ENCODE measurements around the gene DNTT. TPM values are rescaled to one million over a fixed set of nuclear protein-coding genes. Genes with fewer than 3 reads are reported as not detected.

DNTT gene
- polyA plus RNA-seq, 1 donor (not counting 4 experiments of a cell fraction or from before 2014, with no cell fraction given): not detected

DNA sequence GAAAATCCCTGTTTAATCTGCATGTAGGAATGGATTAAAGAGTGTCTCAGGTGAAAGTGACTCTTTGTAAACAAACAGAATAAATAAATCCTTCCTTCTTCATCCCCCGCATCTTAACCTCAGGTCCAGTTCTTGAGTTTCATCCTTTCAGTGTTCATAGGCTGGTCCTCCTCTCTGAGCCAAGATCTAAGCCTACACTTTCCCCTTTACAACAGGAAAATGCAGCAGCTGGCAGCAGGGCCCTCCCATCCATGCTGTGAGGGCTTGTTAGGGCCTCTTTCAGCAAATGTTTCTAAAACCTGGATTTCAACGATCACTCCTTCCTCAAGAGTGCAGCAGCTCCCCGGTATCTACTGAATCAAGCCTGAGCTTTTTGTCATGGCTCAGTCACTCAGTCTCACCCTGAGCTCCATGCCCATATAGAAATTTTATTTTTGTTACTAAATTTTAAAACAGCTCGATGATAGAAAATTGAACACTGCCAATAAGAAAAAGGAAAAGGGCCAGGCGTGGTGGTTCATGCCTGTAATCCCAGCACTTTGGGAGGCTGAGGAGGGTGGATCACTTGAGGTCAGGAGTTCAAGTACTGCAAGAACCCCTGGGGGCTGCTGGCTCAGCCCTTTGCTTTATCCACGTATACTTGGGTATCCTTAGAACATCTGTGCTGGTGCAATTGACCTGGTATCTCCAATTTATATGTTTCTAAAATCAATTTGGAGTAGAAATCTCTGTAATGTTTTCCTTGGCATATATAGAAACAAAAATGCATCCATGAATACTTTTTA lies 48.5 kb upstream of the DNTT start:
- Histone ChIP-seq H2AFZ (ENCODE audit: control insufficient read depth, low read length) (no peak overlapping the region), H3K27ac (ENCODE audit: control insufficient read depth, insufficient read depth, low read length) (no peak overlapping the region), H3K4me3 (ENCODE audit: control insufficient read depth in 2 of 3, extremely low read depth in 1 of 3, insufficient read depth in 2 of 3, low read depth in 1 of 3, low read length in 3 of 3) (no peak overlapping the region), H3K27me3 (ENCODE audit: control insufficient read depth, extremely low read depth, insufficient read depth, low read length) (no peaks in the 10 kb centered on the region), H4K20me1 (ENCODE audit: control insufficient read depth, extremely low read depth, insufficient read depth, low read length) (no peaks in the 10 kb centered on the region), H3K4me1 (ENCODE audit: control insufficient read depth, extremely low read depth, insufficient read depth, low read length) (no peaks in the 10 kb centered on the region), H3K9me3 (ENCODE audit: control insufficient read depth, low read depth, low read length) (no peaks in the 10 kb centered on the region), H3K36me3 (ENCODE audit: control insufficient read depth in 2 of 2, extremely low read depth in 1 of 2, insufficient read depth in 2 of 2, low read length in 2 of 2) (no peaks in the 10 kb centered on the region), H3K79me2 (ENCODE audit: control insufficient read depth, insufficient read depth, low read length) (no peaks in the 10 kb centered on the region), H3K9me1 (ENCODE audit: control insufficient read depth, extremely low read depth, insufficient read depth, low read length) (no peaks in the 10 kb centered on the region), H3K9ac (ENCODE audit: control insufficient read depth, extremely low read depth, insufficient read depth, low read length) (no peak overlapping the region), H3K4me2 (ENCODE audit: control insufficient read depth, extremely low read depth, insufficient read depth, low read depth, low read length) (no peak overlapping the region)
- FAIRE-seq: no peak
- dilution Hi-C loops (cut with MboI; ENCODE audit: extremely low pct_ligation_motif_present, low sequenced_read_pairs): no loop called here
- DNase-seq (ENCODE audit: low read depth, low spot score): no peak
- no peak for TF ChIP-seq EZH2 (IDR thresholded peaks at IDR 0.05; ENCODE audit: low read length)
- TF ChIP-seq, protein P1, sequence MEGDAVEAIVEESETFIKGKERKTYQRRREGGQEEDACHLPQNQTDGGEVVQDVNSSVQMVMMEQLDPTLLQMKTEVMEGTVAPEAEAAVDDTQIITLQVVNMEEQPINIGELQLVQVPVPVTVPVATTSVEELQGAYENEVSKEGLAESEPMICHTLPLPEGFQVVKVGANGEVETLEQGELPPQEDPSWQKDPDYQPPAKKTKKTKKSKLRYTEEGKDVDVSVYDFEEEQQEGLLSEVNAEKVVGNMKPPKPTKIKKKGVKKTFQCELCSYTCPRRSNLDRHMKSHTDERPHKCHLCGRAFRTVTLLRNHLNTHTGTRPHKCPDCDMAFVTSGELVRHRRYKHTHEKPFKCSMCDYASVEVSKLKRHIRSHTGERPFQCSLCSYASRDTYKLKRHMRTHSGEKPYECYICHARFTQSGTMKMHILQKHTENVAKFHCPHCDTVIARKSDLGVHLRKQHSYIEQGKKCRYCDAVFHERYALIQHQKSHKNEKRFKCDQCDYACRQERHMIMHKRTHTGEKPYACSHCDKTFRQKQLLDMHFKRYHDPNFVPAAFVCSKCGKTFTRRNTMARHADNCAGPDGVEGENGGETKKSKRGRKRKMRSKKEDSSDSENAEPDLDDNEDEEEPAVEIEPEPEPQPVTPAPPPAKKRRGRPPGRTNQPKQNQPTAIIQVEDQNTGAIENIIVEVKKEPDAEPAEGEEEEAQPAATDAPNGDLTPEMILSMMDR (optimal IDR thresholded peaks at IDR 0.05 in 1 of 3, IDR thresholded peaks at IDR 0.05 in 1 of 3, conservative IDR thresholded peaks at IDR 0.05 in 1 of 3; ENCODE audit: extremely low read depth in 1 of 3, insufficient read depth in 2 of 3, low read length in 3 of 3): no peak

DNA sequence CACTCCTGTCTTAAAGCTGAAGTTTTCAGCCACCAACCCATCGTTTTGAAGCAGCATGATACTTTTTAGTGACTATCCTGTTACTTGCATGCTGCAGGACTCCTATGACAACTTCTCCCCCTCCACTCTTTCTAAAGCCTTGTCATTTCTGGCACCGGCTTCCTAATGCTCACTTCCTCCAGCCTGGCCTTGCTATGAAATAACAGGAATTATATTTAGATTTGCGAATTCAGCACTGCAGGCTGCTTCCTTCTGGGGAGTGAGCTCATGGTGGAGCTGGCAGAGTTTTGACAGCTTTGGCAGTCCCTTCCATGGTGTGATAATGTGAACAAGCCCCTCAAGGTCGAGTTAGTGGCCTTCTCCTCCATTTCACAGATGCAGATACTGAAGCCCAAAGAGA lies 46.3 kb upstream of the DNTT start:
- Histone ChIP-seq H3K27me3 (ENCODE audit: control insufficient read depth, extremely low read depth, insufficient read depth, low read length) (no peaks in the 10 kb centered on the region), H3K9ac (ENCODE audit: control insufficient read depth, extremely low read depth, insufficient read depth, low read length) (no peak overlapping the region), H3K9me1 (ENCODE audit: control insufficient read depth, extremely low read depth, insufficient read depth, low read length) (no peaks in the 10 kb centered on the region), H3K36me3 (ENCODE audit: control insufficient read depth in 2 of 2, extremely low read depth in 1 of 2, insufficient read depth in 2 of 2, low read length in 2 of 2) (no peaks in the 10 kb centered on the region), H3K9me3 (ENCODE audit: control insufficient read depth, low read depth, low read length) (no peaks in the 10 kb centered on the region), H3K4me2 (ENCODE audit: control insufficient read depth, extremely low read depth, insufficient read depth, low read depth, low read length) (no peak overlapping the region), H3K4me3 (ENCODE audit: control insufficient read depth in 2 of 3, extremely low read depth in 1 of 3, insufficient read depth in 2 of 3, low read depth in 1 of 3, low read length in 3 of 3) (no peak overlapping the region), H2AFZ (ENCODE audit: control insufficient read depth, low read length) (no peak overlapping the region), H3K27ac (ENCODE audit: control insufficient read depth, insufficient read depth, low read length) (no peak overlapping the region), H3K4me1 (ENCODE audit: control insufficient read depth, extremely low read depth, insufficient read depth, low read length) (no peaks in the 10 kb centered on the region), H3K79me2 (ENCODE audit: control insufficient read depth, insufficient read depth, low read length) (no peaks in the 10 kb centered on the region), H4K20me1 (ENCODE audit: control insufficient read depth, extremely low read depth, insufficient read depth, low read length) (no peaks in the 10 kb centered on the region)
- no peak for FAIRE-seq
- DNase-seq (ENCODE audit: low read depth, low spot score): no peak
- TF ChIP-seq, protein P1 (optimal IDR thresholded peaks at IDR 0.05 in 1 of 3, IDR thresholded peaks at IDR 0.05 in 1 of 3, conservative IDR thresholded peaks at IDR 0.05 in 1 of 3; ENCODE audit: extremely low read depth in 1 of 3, insufficient read depth in 2 of 3, low read length in 3 of 3): no peak
- TF ChIP-seq EZH2 (IDR thresholded peaks at IDR 0.05; ENCODE audit: low read length): no peak
- dilution Hi-C loops (cut with MboI; ENCODE audit: extremely low pct_ligation_motif_present, low sequenced_read_pairs): no loop called here
